Endothelial cell of umbilical vein (primary cell): ENCODE data around the gene ENOX2.

Experiments
- CTCF ChIP-seq, 2 donors: IDR thresholded peaks; 1 replicate in 1 of 2; 2 replicates in 1 of 2; pipeline ENCODE4 v1.5.1; 2011; ENCODE audit warnings: low read length in 2 of 2, mild to moderate bottlenecking in 2 of 2, moderate library complexity in 2 of 2, control low read depth in 1 of 2, inconsistent platforms in 1 of 2, low read depth in 1 of 2; ENCODE audit not compliant: insufficient read depth in 1 of 2; ENCODE audit errors: extremely low read depth in 1 of 2
- EZH2 ChIP-seq: IDR thresholded peaks from 2 replicates; pipeline ENCODE4 v1.6.1; 2012; ENCODE audit warnings: borderline replicate concordance, low read depth, mild to moderate bottlenecking, moderate library complexity, low read length, inconsistent platforms; ENCODE audit not compliant: severe bottlenecking
- JUN ChIP-seq: IDR thresholded peaks from 2 replicates; pipeline ENCODE4 v1.6.1; 2011; ENCODE audit warnings: borderline replicate concordance, low read depth; ENCODE audit not compliant: insufficient read length, insufficient read depth
- MAX ChIP-seq: IDR thresholded peaks from 2 replicates; pipeline ENCODE4 v1.6.1; 2011; ENCODE audit not compliant: insufficient read depth, insufficient read length
- POLR2A ChIP-seq: IDR thresholded peaks from 2 replicates; pipeline ENCODE4 v1.6.1; 2012; ENCODE audit warnings: low read depth, mild to moderate bottlenecking, control low read depth, low read length
- POLR2AphosphoS5 ChIP-seq: IDR thresholded peaks from 2 replicates; pipeline ENCODE4 v1.6.1; 2012; ENCODE audit warnings: low read depth, mild to moderate bottlenecking, control low read depth, low read length, moderate library complexity; ENCODE audit not compliant: insufficient read depth

- TF ChIP-seq CTCF (IDR thresholded peaks at IDR 0.05; ENCODE audit: extremely low read depth in 1 of 2, insufficient read depth in 1 of 2, low read depth in 1 of 2, low read length in 2 of 2) (no peak), EZH2 (no peak), JUN (no peak), POLR2AphosphoS5 (no peak), POLR2A (no peak), MAX (no peak)
Observed at GRCh38 chrX:130741151-130741550, 161.9 kb downstream of the ENOX2 start.
